ENCODE measurements around the gene PGD. TPM values are rescaled to one million over a fixed set of nuclear protein-coding genes. Genes with fewer than 3 reads are reported as not detected.

The PGD gene
- total RNA-seq, 1 donor = 142 TPM

- Histone ChIP-seq H3K27me3 (ENCODE audit: insufficient read depth, low read length) (no peaks in the 10 kb centered on the region), H3K4me3 (ENCODE audit: insufficient read depth, low read length) (no peak overlapping the region), H4K20me1 (ENCODE audit: insufficient read depth, low read length) (no peaks in the 10 kb centered on the region), H3K9me3 (ENCODE audit: low read depth, low read length) (no peaks in the 10 kb centered on the region), H3K4me2 (ENCODE audit: insufficient read depth, low read length) (no peak overlapping the region), H3K4me1 (ENCODE audit: insufficient read depth, low read length) (peaks cover 15% of the 10 kb centered on the region), H3K79me2 (ENCODE audit: insufficient read depth, low read length) (peaks cover 21% of the 10 kb centered on the region), H2AFZ (ENCODE audit: low read length) (no peak overlapping the region), H3K27ac (ENCODE audit: low read depth, low read length) (no peak overlapping the region), H3K36me3 (ENCODE audit: insufficient read depth, low read length) (no peaks in the 10 kb centered on the region)
- no peak for DNase-seq (ENCODE audit: insufficient read length, low spot score, missing footprints)
- TF ChIP-seq CTCF (IDR thresholded peaks at IDR 0.05; ENCODE audit: extremely low read depth, low read depth, low read length) = no peak
Measured at GRCh38 chr1:10428984-10429383, 30.1 kb downstream of the PGD start.

GRCh38 chr1:10429868-10430215, 31.0 kb downstream of the PGD start:
- peak overlapping the region; percentile 91 for H2AFZ ChIP-seq (ENCODE audit: low read length)
- H3K9me3 ChIP-seq (ENCODE audit: low read depth, low read length) = no peaks in the 10 kb centered on the region
- H3K4me2 ChIP-seq (ENCODE audit: insufficient read depth, low read length) = peak overlapping the region; percentile 90
- no peaks in the 10 kb centered on the region for H3K36me3 ChIP-seq (ENCODE audit: insufficient read depth, low read length)
- DNase-seq (ENCODE audit: insufficient read length, low spot score, missing footprints) = peak; percentile 62
- H3K4me1 ChIP-seq (ENCODE audit: insufficient read depth, low read length) = peaks cover 15% of the 10 kb centered on the region
- H3K27me3 ChIP-seq (ENCODE audit: insufficient read depth, low read length) = no peaks in the 10 kb centered on the region
- no peak overlapping the region for H3K27ac ChIP-seq (ENCODE audit: low read depth, low read length)
- H4K20me1 ChIP-seq (ENCODE audit: insufficient read depth, low read length) = no peaks in the 10 kb centered on the region
- H3K4me3 ChIP-seq (ENCODE audit: insufficient read depth, low read length) = peak overlapping the region; percentile 99
- peaks cover 21% of the 10 kb centered on the region for H3K79me2 ChIP-seq (ENCODE audit: insufficient read depth, low read length)
- no peak for TF ChIP-seq CTCF (IDR thresholded peaks at IDR 0.05; ENCODE audit: extremely low read depth, low read depth, low read length)

GRCh38 chr1:10430216-10431069, 31.6 kb downstream of the PGD start, which contains the start of gene CENPS:
Gene CENPS (plus strand): TSS chr1:10430433. CDS start chr1:10430518, 85 bp downstream.
- no peaks in the 10 kb centered on the region for H3K36me3 ChIP-seq (ENCODE audit: insufficient read depth, low read length)
- H3K79me2 ChIP-seq (ENCODE audit: insufficient read depth, low read length) = peaks cover 21% of the 10 kb centered on the region
- H4K20me1 ChIP-seq (ENCODE audit: insufficient read depth, low read length) = no peaks in the 10 kb centered on the region
- peaks cover 15% of the 10 kb centered on the region for H3K4me1 ChIP-seq (ENCODE audit: insufficient read depth, low read length)
- H3K27ac ChIP-seq (ENCODE audit: low read depth, low read length) = peak within 1 kb of the TSS; percentile 93
- TF ChIP-seq CTCF (IDR thresholded peaks at IDR 0.05; ENCODE audit: extremely low read depth, low read depth, low read length) = peak; percentile 83
- H2AFZ ChIP-seq (ENCODE audit: low read length) = peak within 1 kb of the TSS; percentile 91
- H3K27me3 ChIP-seq (ENCODE audit: insufficient read depth, low read length) = no peaks in the 10 kb centered on the region
- peak within 1 kb of the TSS; percentile 90 for H3K4me2 ChIP-seq (ENCODE audit: insufficient read depth, low read length)
- no peaks in the 10 kb centered on the region for H3K9me3 ChIP-seq (ENCODE audit: low read depth, low read length)
- DNase-seq (ENCODE audit: insufficient read length, low spot score, missing footprints) = peak; percentile 100
- peak within 1 kb of the TSS; percentile 99 for H3K4me3 ChIP-seq (ENCODE audit: insufficient read depth, low read length)

- TF ChIP-seq CTCF (IDR thresholded peaks at IDR 0.05; ENCODE audit: extremely low read depth, low read depth, low read length) = no peak
- Histone ChIP-seq H3K36me3 (ENCODE audit: insufficient read depth, low read length) (no peaks in the 10 kb centered on the region), H3K4me1 (ENCODE audit: insufficient read depth, low read length) (peaks cover 15% of the 10 kb centered on the region), H3K79me2 (ENCODE audit: insufficient read depth, low read length) (peaks cover 21% of the 10 kb centered on the region), H3K9me3 (ENCODE audit: low read depth, low read length) (no peaks in the 10 kb centered on the region), H3K27ac (ENCODE audit: low read depth, low read length) (peak overlapping the region; percentile 93), H4K20me1 (ENCODE audit: insufficient read depth, low read length) (no peaks in the 10 kb centered on the region), H2AFZ (ENCODE audit: low read length) (peak overlapping the region; percentile 91), H3K4me2 (ENCODE audit: insufficient read depth, low read length) (peak overlapping the region; percentile 90), H3K27me3 (ENCODE audit: insufficient read depth, low read length) (no peaks in the 10 kb centered on the region), H3K4me3 (ENCODE audit: insufficient read depth, low read length) (peak overlapping the region; percentile 99)
- DNase-seq (ENCODE audit: insufficient read length, low spot score, missing footprints) = peak; percentile 92
Measured at GRCh38 chr1:10431070-10431730, 32.3 kb downstream of the PGD start.

Data from osteoblast (primary cell).